COLO668 (cell line): Measurements from ENCODE around the gene FLNB.

Experiments used
- DNase-seq: peaks from one replicate; lab custom pipeline; 2025; ENCODE audit not compliant: unreplicated experiment; lab: John Stamatoyannopoulos, UW

FLNB gene

GRCh38 chr3:58072763-58073130 lies 64.5 kb downstream of the FLNB start:
- no peak for DNase-seq

GRCh38 chr3:58073301-58074108 lies 65.3 kb downstream of the FLNB start:
- DNase-seq = no peak

GRCh38 chr3:58074116-58074715 lies 66.0 kb downstream of the FLNB start:
- no peak for DNase-seq

- no peak for DNase-seq
Measured at GRCh38 chr3:58074997-58075396, 66.8 kb downstream of the FLNB start.

- no peak for DNase-seq
Measured at GRCh38 chr3:58077596-58078285, 69.5 kb downstream of the FLNB start.

- DNase-seq = no peak
Measured at GRCh38 chr3:58078610-58079009, 70.4 kb downstream of the FLNB start.

- no peak for DNase-seq
Measured at GRCh38 chr3:58079773-58080172, 71.6 kb downstream of the FLNB start.

- DNase-seq = no peak
Measured at GRCh38 chr3:58082047-58082446, 73.8 kb downstream of the FLNB start.

GRCh38 chr3:58084166-58084565 lies 75.9 kb downstream of the FLNB start:
- DNase-seq = no peak

- DNase-seq = no peak
Measured at GRCh38 chr3:58084788-58085543, 76.7 kb downstream of the FLNB start.

- no peak for DNase-seq
Measured at GRCh38 chr3:58085616-58086015, 77.4 kb downstream of the FLNB start.

GRCh38 chr3:58088501-58088900 lies 80.3 kb downstream of the FLNB start:
- no peak for DNase-seq

GRCh38 chr3:58090351-58090750 lies 82.1 kb downstream of the FLNB start:
- no peak for DNase-seq

GRCh38 chr3:58092521-58092920 lies 84.3 kb downstream of the FLNB start:
- DNase-seq = no peak

- no peak for DNase-seq
Measured at GRCh38 chr3:58093574-58094195, 85.5 kb downstream of the FLNB start.

GRCh38 chr3:58094657-58095056 lies 86.4 kb downstream of the FLNB start:
- DNase-seq = no peak

- DNase-seq = no peak
Measured at GRCh38 chr3:58095603-58096138, 87.4 kb downstream of the FLNB start.

GRCh38 chr3:58098531-58098930 lies 90.3 kb downstream of the FLNB start:
- no peak for DNase-seq

GRCh38 chr3:58099865-58100264 lies 91.6 kb downstream of the FLNB start:
- DNase-seq = no peak

GRCh38 chr3:58101499-58102389 lies 93.5 kb downstream of the FLNB start:
- no peak for DNase-seq
